ENCODE measurements around the gene DCLK1.

DCLK1 gene

GRCh38 chr13:35720290-35720689 is 410.9 kb downstream of the DCLK1 start:
- ChIA-PET POLR2A (no interaction called here), CTCF (no interaction called here)
- no peak for DNase-seq (ENCODE audit: extremely low spot score)
- TF ChIP-seq L3MBTL2 (conservative IDR thresholded peaks at IDR 0.05) (no peak), ELF4 (IDR thresholded peaks at IDR 0.05) (no peak), LEF1 (IDR thresholded peaks at IDR 0.05; ENCODE audit: borderline replicate concordance) (no peak), HDGF (IDR thresholded peaks at IDR 0.05; ENCODE audit: borderline replicate concordance) (no peak), FOXK2 (IDR thresholded peaks at IDR 0.05) (no peak), TARDBP (IDR thresholded peaks at IDR 0.05) (no peak), PKNOX1 (IDR thresholded peaks at IDR 0.05) (no peak), CTBP1 (IDR thresholded peaks at IDR 0.05; ENCODE audit: borderline replicate concordance) (no peak)

All from HEK293T (cell line).